H1 (cell line): ENCODE measurements around the gene MAPK8. TPM values are rescaled to one million over a fixed set of nuclear protein-coding genes. Genes with fewer than 3 reads are reported as not detected.

Experiments
- CTCF ChIA-PET: fragments of 300-600 bp; sonication (Branson Sonifier 250); formaldehyde crosslinking; loops from one replicate; lab custom pipeline; 2021; ENCODE audit not compliant: partially characterized antibody; lab: Charles Lee
- POLR2A ChIA-PET: fragments of 300-600 bp; sonication (Branson Sonifier 250); formaldehyde crosslinking; loops from one replicate; lab custom pipeline; 2021; ENCODE audit warnings: inconsistent platforms; ENCODE audit not compliant: partially characterized antibody; lab: Charles Lee
- DNase-seq, 2 experiments: peaks; one replicate each; pipeline versions ENCODE4 v3.0.0 to v3.0.0-alpha.2; 2010 to 2022; ENCODE audit warnings: low spot score in 2 of 2, low read depth in 1 of 2, mixed read lengths in 1 of 2
- FAIRE-seq: peaks from 2 replicates; lab custom pipeline; 2011; peaks lifted over from hg19 to GRCh38; lab: Jason Lieb, UNC
- H2AFZ ChIP-seq: 2 replicates; pipeline ENCODE4 v1.8.1; 2012; ENCODE audit warnings: low read length, inconsistent platforms
- H2AK5ac ChIP-seq: 2 replicates; pipeline ENCODE4 v1.6.1; 2013; ENCODE audit warnings: low read depth, low read length
- H2BK120ac ChIP-seq: replicated peaks from 2 replicates; pipeline ENCODE3; 2013; ENCODE audit warnings: low read depth, low read length, inconsistent platforms
- H2BK12ac ChIP-seq: 2 replicates; pipeline ENCODE4 v1.6.1; 2013; ENCODE audit warnings: low read depth, low read length
- H2BK15ac ChIP-seq: 2 replicates; pipeline ENCODE4 v1.6.1; 2013; ENCODE audit warnings: low read length
- H2BK20ac ChIP-seq: 2 replicates; pipeline ENCODE4 v1.6.1; 2013; ENCODE audit warnings: low read length
- H2BK5ac ChIP-seq: 2 replicates; pipeline ENCODE4 v1.6.1; 2013; ENCODE audit warnings: low read depth, low read length
- H3K14ac ChIP-seq: 2 replicates; pipeline ENCODE4 v1.6.1; 2013; ENCODE audit warnings: inconsistent platforms; ENCODE audit not compliant: insufficient read length
- H3K18ac ChIP-seq: 2 replicates; pipeline ENCODE4 v1.6.1; 2013; ENCODE audit warnings: low read length; ENCODE audit errors: extremely low read depth
- H3K23ac ChIP-seq: 2 replicates; pipeline ENCODE4 v1.6.1; 2013; ENCODE audit warnings: inconsistent platforms; ENCODE audit not compliant: insufficient read length
- H3K23me2 ChIP-seq: 2 replicates; pipeline ENCODE4 v1.6.1; 2013; ENCODE audit warnings: low read depth, low read length
- H3K27ac ChIP-seq: 2 replicates; pipeline ENCODE4 v1.6.1; 2011; ENCODE audit warnings: low read depth, low read length, inconsistent platforms
- H3K27me3 ChIP-seq, 4 experiments: replicated peaks in 1 of 4; 1 replicate in 1 of 4; 2 replicates in 3 of 4; pipeline versions ENCODE4 v1.6.1 to v1.8.1; 2011 to 2013; ENCODE audit warnings: low read length in 3 of 4, mild to moderate bottlenecking in 3 of 4, inconsistent platforms in 2 of 4, mixed read lengths in 2 of 4, moderate library complexity in 1 of 4; ENCODE audit not compliant: control insufficient read depth in 3 of 4, insufficient read depth in 3 of 4; ENCODE audit errors: extremely low read depth in 1 of 4
- H3K36me3 ChIP-seq, 4 experiments: 2 replicates each; pipeline versions ENCODE4 v1.6.1 to v1.8.1; 2011 to 2013; ENCODE audit warnings: mild to moderate bottlenecking in 4 of 4, low read length in 3 of 4, moderate library complexity in 2 of 4, control low read depth in 1 of 4, inconsistent platforms in 1 of 4; ENCODE audit not compliant: insufficient read depth in 4 of 4, control insufficient read depth in 2 of 4
- H3K4ac ChIP-seq: replicated peaks from 2 replicates; pipeline ENCODE3; 2013; ENCODE audit warnings: low read length, low read depth, mixed read lengths, inconsistent platforms; ENCODE audit not compliant: insufficient read length
- H3K4me1 ChIP-seq, 4 experiments: replicated peaks in 1 of 4; 1 replicate in 1 of 4; 2 replicates in 3 of 4; pipeline versions ENCODE4 v1.6.1 to v1.8.1; 2011 to 2013; ENCODE audit warnings: low read length in 3 of 4, inconsistent platforms in 2 of 4, mixed read lengths in 1 of 4; ENCODE audit not compliant: insufficient read depth in 4 of 4, control insufficient read depth in 3 of 4
- H3K4me2 ChIP-seq, 2 experiments: 2 replicates each; pipeline versions ENCODE4 v1.6.1 to v1.8.1; 2011 to 2013; ENCODE audit warnings: low read depth in 2 of 2, low read length in 2 of 2, control low read depth in 1 of 2, inconsistent platforms in 1 of 2, mild to moderate bottlenecking in 1 of 2; ENCODE audit not compliant: insufficient read depth in 1 of 2
- H3K4me3 ChIP-seq, 4 experiments: fragments of 200-600, 300-600 bp in 1 of 4; sonication (generic), shearing (Covaris generic), sonication (Bioruptor Twin) in 1 of 4; 2 replicates each; pipeline versions ENCODE4 v1.5.1 to v1.8.1; 2011 to 2016; ENCODE audit warnings: low read length in 4 of 4, low read depth in 3 of 4, control low read depth in 2 of 4, inconsistent platforms in 2 of 4, mild to moderate bottlenecking in 2 of 4, mixed read lengths in 1 of 4, moderate library complexity in 1 of 4; ENCODE audit not compliant: insufficient read depth in 2 of 4; ENCODE audit errors: extremely low read depth in 1 of 4
- H3K56ac ChIP-seq: replicated peaks from 2 replicates; pipeline ENCODE3; 2013; ENCODE audit warnings: low read depth, mild to moderate bottlenecking, mixed read lengths, low read length, inconsistent platforms; ENCODE audit not compliant: insufficient read length
- H3K79me1 ChIP-seq: 2 replicates; pipeline ENCODE4 v1.6.1; 2013; ENCODE audit warnings: low read depth, low read length, control low read depth
- H3K79me2 ChIP-seq, 2 experiments: 2 replicates each; pipeline versions ENCODE4 v1.6.1 to v1.8.1; 2012 to 2013; ENCODE audit warnings: low read length in 2 of 2, mild to moderate bottlenecking in 2 of 2, inconsistent platforms in 1 of 2; ENCODE audit not compliant: insufficient read depth in 2 of 2, control insufficient read depth in 1 of 2
- H3K9ac ChIP-seq, 4 experiments: replicated peaks in 1 of 4; 1 replicate in 1 of 4; 2 replicates in 3 of 4; pipeline versions ENCODE4 v1.6.1 to v1.8.1; 2011 to 2013; ENCODE audit warnings: low read depth in 3 of 4, low read length in 3 of 4, control low read depth in 2 of 4, mild to moderate bottlenecking in 2 of 4, moderate library complexity in 2 of 4, inconsistent platforms in 1 of 4; ENCODE audit errors: extremely low read depth in 1 of 4
- H3K9me3 ChIP-seq, 2 experiments: 2 replicates each; pipeline versions ENCODE4 v1.6.1 to v1.8.1; 2012 to 2013; ENCODE audit warnings: mild to moderate bottlenecking in 2 of 2, moderate library complexity in 2 of 2, control low read depth in 1 of 2, inconsistent platforms in 1 of 2, low read depth in 1 of 2, low read length in 1 of 2, mixed read lengths in 1 of 2; ENCODE audit not compliant: insufficient read depth in 2 of 2
- H4K20me1 ChIP-seq, 2 experiments: replicated peaks in 1 of 2; 2 replicates each; pipeline versions ENCODE3 to v1.8.1; 2011 to 2013; ENCODE audit warnings: inconsistent platforms in 2 of 2, low read length in 2 of 2, mild to moderate bottlenecking in 1 of 2; ENCODE audit not compliant: insufficient read depth in 2 of 2, control insufficient read depth in 1 of 2
- H4K5ac ChIP-seq: 2 replicates; pipeline ENCODE4 v1.6.1; 2013; ENCODE audit warnings: low read length, low read depth, mixed read lengths, inconsistent platforms; ENCODE audit not compliant: insufficient read length
- H4K8ac ChIP-seq: 2 replicates; pipeline ENCODE4 v1.8.0; 2013; ENCODE audit warnings: mild to moderate bottlenecking, moderate library complexity, low read length, inconsistent platforms; ENCODE audit not compliant: insufficient read depth; ENCODE audit errors: extremely low read depth
- H4K91ac ChIP-seq: replicated peaks from 2 replicates; pipeline ENCODE3; 2013; ENCODE audit warnings: low read length, mixed read lengths, inconsistent platforms; ENCODE audit not compliant: insufficient read length
- GTF2F1 ChIP-seq: IDR thresholded peaks from 2 replicates; pipeline ENCODE4 v1.6.1; 2012; ENCODE audit warnings: low read depth, low read length, improper control_type of control experiment, borderline replicate concordance
- MAX ChIP-seq: IDR thresholded peaks from 2 replicates; pipeline ENCODE4 v1.6.1; 2012; ENCODE audit warnings: inconsistent platforms
- WGBS, 2 experiments: shearing (Covaris generic) in 1 of 2; methylation state at CpG; one replicate each; pipeline versions ENCODE4 v1.1.6 to v1.1.7; 2013 to 2015; ENCODE audit warnings: low lambda C conversion rate in 2 of 2, mixed read lengths in 2 of 2, inconsistent platforms in 1 of 2, low coverage in 1 of 2, missing lambda C conversion rate in 1 of 2; ENCODE audit not compliant: insufficient replicate concordance in 2 of 2, insufficient coverage in 1 of 2, insufficient read length in 1 of 2; ENCODE audit errors: extremely low coverage in 1 of 2, missing lambda C conversion rate in 1 of 2; 5-methylcytosine and 5-hydroxymethylcytosine counted together
- polyA plus RNA-seq, 7 experiments: library from polyadenylated mRNA; depleted of rRNA in 3 of 7; stranded (reverse) in 5 of 7; unstranded in 2 of 7; fragments of >200 nt in 5 of 7; fragments of 200-250 nt in 2 of 7; gene quantifications; 1 replicate in 5 of 7; 2 replicates in 1 of 7; 4 replicates in 1 of 7; pipeline versions ENCODE4 v1.2.1 to v1.2.3, GENCODE V29; 2011 to 2013; ENCODE audit warnings: missing spikeins in 2 of 7, mixed read lengths in 2 of 7
- total RNA-seq: library from RNA; stranded (reverse); fragmentation: NEBNext Ultra II Directional; extraction: Animal tissue kit (Norgen Biotek cat#: 25700); gene quantifications from 2 replicates; pipeline ENCODE4 v1.2.1, GENCODE V29; 2021

MAPK8 gene
- total and polyA plus RNA-seq, 2 of the 8 experiments (the other 6 are each of a cell fraction or from before 2014, with no cell fraction given), result 23.3 to 71.3 TPM

GRCh38 chr10:48465860-48466521, 159.5 kb downstream of the MAPK8 start:
- Histone ChIP-seq H3K9me3 (no peaks in the 10 kb centered on the region), H2AFZ (no peak overlapping the region), H3K14ac (no peak overlapping the region), H3K23ac (no peak overlapping the region), H3K36me3 (no peaks in the 10 kb centered on the region), H2BK5ac (no peak overlapping the region), H2BK15ac (0 out of 2 replicates have a peak overlapping the region, but pooled peaks have one; percentile 72), H3K79me2 (no peaks in the 10 kb centered on the region), H3K23me2 (peaks cover 4% of the 10 kb centered on the region; the same call in 1 of the 2 replicates), H3K4me1 (peaks cover 3 to 24% (median 17%) of the 10 kb centered on the region in 4 experiments; a peak in 6 of 7 replicates), H4K5ac (no peak overlapping the region), H3K27ac (no peak overlapping the region), H2BK20ac (no peak overlapping the region), H3K18ac (peak overlapping the region; percentile 60; the same call in 1 of the 2 replicates), H3K4ac (peak overlapping the region; percentile 22), H4K8ac (peak overlapping the region; percentile 85), H2BK120ac (no peak overlapping the region), H4K91ac (no peak overlapping the region), H3K79me1 (no peaks in the 10 kb centered on the region), H3K4me3 (peak overlapping the region; percentile 34 to 56 (median 42)), H2AK5ac (no peak overlapping the region), H3K4me2 (peak overlapping the region; percentile 76 to 80), H3K9ac (no peak overlapping the region; a peak in 1 of 7 replicates), H3K56ac (no peak overlapping the region), H3K27me3 (peaks cover 0 to 12% (median 8%) of the 10 kb centered on the region in 4 experiments; a peak in 4 of 7 replicates), H4K20me1 (peaks cover 0 to 8% of the 10 kb centered on the region in 2 experiments), H2BK12ac (no peak overlapping the region)
- TF ChIP-seq MAX (0 out of 2 replicates have a peak, but pooled peaks have one; percentile 4), GTF2F1 (no peak)
- ChIA-PET POLR2A (interaction anchor here (0.8 kb wide), 1 partner anchor 10 kb away, joined by 4 read pairs; no protein-coding TSS in a partner anchor), CTCF (interaction anchor here (0.7 to 12.6 kb wide), 13 partner anchors 10 to 192 kb away, joined by 3 to 112 read pairs (median 4); no protein-coding TSS in a partner anchor)
- DNase-seq, result peak in 1 of 2 experiments; percentile 55
- no peak for FAIRE-seq
- WGBS, 2 experiments, result 60% methylated on average over 20 of the region's 42 CpGs; no CpG with 5 or more reads in 1 of the 2 experiments
